Stimulated activated CD4-positive, alpha-beta T cell treated with anti-CD3 and anti-CD28 coated beads, TNF-alpha, amount 100 ng/mL, for 48 hours (primary cell): ENCODE measurements around the gene GLS2.
"Not testable (repeated sequence)": the region's sequence is repeated elsewhere in the genome, so short reads cannot be mapped to it uniquely, and the experiment has no call there.

ENCODE experiments used
- DNase-seq, 3 donors: peaks; one replicate each; pipeline ENCODE4 v3.0.0-alpha.2; 2020; ENCODE audit warnings: low read depth in 3 of 3

GLS2 gene

DNA sequence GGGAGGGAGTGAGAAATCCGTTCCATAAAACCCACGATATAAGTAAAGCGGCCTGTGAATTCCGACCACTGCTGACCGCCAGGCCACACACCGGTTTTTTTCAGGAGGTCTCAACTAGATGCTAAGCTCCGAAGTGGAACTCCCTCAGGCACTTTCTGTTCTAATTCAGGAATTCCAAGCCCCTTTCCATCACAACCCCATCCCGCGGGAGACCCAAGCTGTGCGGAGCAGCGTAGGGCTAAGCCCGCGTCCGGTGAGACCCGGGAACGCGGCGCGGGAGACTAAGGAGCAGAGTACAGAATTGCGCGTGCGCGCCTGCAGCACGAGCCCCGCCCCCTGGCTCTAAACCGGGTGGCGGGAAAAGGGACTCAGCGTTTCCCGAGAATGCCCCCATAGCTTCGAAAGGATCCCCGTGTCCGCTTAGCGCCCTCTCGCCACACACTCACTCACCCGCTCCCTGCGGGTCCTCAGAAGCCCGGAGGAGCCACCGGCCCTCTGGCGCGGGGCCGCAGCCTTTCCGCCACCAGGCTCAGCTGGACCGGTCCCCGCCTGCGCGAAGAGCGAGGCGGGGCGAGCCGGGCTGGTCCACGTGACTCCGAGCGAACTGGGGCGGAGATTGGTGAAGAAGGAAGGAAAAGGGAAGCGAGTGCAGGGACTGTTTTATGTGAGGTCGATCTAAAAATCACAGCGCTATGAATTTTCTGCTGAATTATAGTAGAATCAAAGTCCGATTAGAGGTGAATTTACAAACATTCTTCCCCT is 38.9 kb downstream of the GLS2 start, which contains the start of gene TIMELESS:
TIMELESS (minus strand) TSS at position 567 of the 762 bp plus-strand sequence. CDS start 15,256 bp downstream, outside the sequence.
- DNase-seq, result peak; percentile 66 to 81 (median 70)

DNA sequence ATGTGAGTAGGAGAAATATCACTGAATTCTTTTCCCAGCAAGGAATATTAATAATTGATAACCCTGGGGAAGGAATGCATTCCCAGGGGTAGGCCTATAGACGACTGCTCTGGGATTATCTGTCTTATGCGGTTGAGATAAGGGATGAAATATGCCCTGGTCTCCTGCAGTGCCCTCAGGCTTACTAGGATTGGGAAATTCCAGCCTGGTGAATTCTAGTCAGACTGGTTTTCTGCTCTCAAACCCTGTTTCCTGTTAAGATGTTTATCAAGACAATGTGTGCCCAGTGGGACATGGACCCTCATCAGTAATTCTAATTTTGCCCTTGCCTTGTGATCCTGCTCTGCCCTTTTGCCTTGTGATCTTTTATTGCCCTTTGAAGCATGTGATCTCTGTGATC is 44.8 kb downstream of the GLS2 start:
- not testable (repeated sequence) for DNase-seq

- no peak for DNase-seq
Observed at GRCh38 chr12:56437430-56438176, 50.4 kb downstream of the GLS2 start.

- no peak for DNase-seq
Observed at GRCh38 chr12:56434828-56435227, 53.1 kb downstream of the GLS2 start.

DNA sequence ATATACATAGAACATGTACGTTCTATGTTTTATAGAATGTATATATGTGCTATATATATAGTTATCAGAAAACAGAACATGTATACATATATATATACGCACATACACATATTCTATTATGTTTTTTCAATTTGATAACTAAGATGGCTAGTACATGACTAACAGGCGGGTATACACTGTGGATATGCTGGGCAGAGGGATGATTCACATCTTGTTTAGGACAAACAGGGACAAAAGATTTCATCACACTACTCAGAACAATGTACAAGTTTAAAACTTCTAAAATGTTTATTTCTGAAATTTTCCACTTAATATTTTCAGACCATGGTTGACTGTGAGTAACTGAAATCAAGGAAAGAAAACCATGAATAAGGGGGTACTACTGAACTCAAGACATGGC is 56.1 kb downstream of the GLS2 start:
- no peak for DNase-seq

DNA sequence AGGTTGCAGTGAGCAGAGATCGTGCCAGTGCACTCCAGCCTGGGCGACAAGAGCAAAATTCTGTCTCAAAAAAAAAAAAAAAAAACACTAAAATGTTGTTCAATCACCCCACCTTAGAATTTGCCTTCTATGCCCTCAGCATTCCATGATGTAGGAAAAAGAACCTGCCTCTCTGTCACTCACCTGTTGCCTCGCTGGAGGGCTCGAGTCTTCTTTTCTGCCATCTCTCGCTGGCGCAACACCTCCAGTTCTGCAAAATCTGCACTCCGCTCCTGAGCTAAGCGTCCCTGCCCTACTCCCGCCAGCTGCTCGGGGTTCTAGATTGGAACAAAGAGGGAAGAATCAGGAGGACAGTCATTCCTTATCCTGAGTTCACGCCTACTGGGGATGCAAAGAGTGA is 56.7 kb downstream of the GLS2 start:
- no peak for DNase-seq

DNA sequence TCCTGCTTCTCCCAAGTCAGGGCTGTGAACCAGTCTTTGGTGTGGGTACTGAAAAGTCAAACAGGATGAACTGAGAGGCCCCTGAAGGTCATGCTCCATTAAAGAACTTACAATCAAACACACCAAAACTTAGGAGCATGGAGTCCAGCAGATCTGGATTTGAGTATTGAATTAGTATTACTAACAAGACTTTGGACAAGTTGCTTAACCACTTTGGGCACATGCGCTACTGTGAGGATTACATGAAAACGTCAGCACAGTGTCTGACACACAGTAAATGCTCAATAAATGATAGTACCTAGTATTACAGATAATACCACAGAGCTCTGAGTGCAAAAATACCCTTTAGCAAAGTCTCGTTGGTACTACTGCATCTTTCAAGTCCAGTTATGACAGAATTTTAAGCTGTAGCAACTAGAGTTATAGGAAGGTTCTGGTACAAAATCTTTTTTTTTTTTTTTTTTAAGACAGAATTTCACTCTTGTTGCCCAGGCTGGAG is 62.0 kb downstream of the GLS2 start:
- no peak for DNase-seq

DNA sequence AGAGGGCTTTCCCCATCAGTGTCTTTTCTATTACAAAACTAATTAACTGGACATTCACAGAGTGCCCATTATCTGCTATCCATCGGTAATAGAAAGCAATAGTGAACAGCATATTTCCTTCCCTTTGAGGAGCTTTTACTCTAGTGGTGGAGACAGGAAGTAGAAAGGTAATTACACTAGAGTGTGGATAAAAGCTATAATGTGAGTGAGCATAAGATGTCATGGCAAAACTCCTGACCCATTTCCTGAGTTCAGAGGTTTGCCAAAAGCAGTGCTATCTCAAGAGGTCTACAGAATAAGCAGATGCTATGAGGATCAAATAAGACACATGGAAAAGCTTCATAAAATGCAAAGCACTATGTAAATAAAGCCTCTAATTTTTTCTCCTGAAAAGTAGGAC is 62.8 kb downstream of the GLS2 start:
- no peak for DNase-seq
